Pancreas (tissue), 10 donors: ENCODE results near the gene STIP1. TPM values are rescaled to one million over a fixed set of nuclear protein-coding genes. Genes with fewer than 3 reads are reported as not detected.
A peak's percentile ranks its signal among the peaks of the same experiment; 100 is the strongest.

Experiments used
- ATAC-seq, 4 donors: fragments of 200-7000 bp; cut with Tn5 transposase; one replicate each; pipeline versions ENCODE4 v1.8.0 to v1.9.1; 2020; ENCODE audit warnings: mild to moderate bottlenecking in 4 of 4, moderate library complexity in 4 of 4
- DNase-seq, 6 donors: peaks; one replicate each; pipeline ENCODE4 v3.0.0-alpha.2; 2020
- FAIRE-seq: peaks from 2 replicates; lab custom pipeline; 2012; peaks lifted over from hg19 to GRCh38; lab: Jason Lieb, UNC
- H3K27ac ChIP-seq, 4 donors: fragments of 200-600 bp; sonication (generic); 1 replicate in 3 of 4; 2 replicates in 1 of 4; pipeline versions ENCODE4 v1.5.0 to v1.8.0; 2020
- H3K27me3 ChIP-seq, 4 donors: fragments of 200-600 bp; one replicate each; pipeline ENCODE4 v1.8.0; 2021
- H3K36me3 ChIP-seq, 3 donors: fragments of 200-600 bp; sonication (generic) in 1 of 3; one replicate each; pipeline versions ENCODE4 v1.5.0 to v1.8.0; 2020 to 2021
- H3K4me1 ChIP-seq, 3 donors: fragments of 200-600 bp; one replicate each; pipeline ENCODE4 v1.8.0; 2021
- H3K4me3 ChIP-seq, 4 donors: fragments of 200-600 bp; sonication (generic) in 2 of 4; one replicate each; pipeline versions ENCODE4 v1.5.0 to v1.8.0; 2020 to 2021
- H3K9me3 ChIP-seq, 4 donors: fragments of 200-600 bp; one replicate each; pipeline ENCODE4 v1.8.0; 2021
- CTCF ChIP-seq, 4 donors: fragments of 200-600 bp; sonication (generic) in 3 of 4; IDR thresholded peaks; one replicate each; pipeline versions ENCODE4 v1.5.0 to v1.8.0; 2021; ENCODE audit warnings: antibody characterized with exemption in 4 of 4
- WGBS, 2 donors: extraction: QIAGEN DNeasy Blood & Tissue Kit; methylation state at CpG; one replicate each; pipeline ENCODE4 v1.1.7; 2013; 5-methylcytosine and 5-hydroxymethylcytosine counted together
- intact Hi-C, 3 donors: fragments of 100-400 bp; cut with DNase I; formaldehyde crosslinking; loops; one replicate each; pipeline versions ENCODE4 v1.11.1 to v1.14.2; 2022
- polyA plus RNA-seq, 2 donors: library from polyadenylated mRNA; stranded (reverse); fragments of 200-250 nt; gene quantifications; one replicate each; pipeline ENCODE4 v1.2.3, GENCODE V29; 2013
- total RNA-seq, 6 donors: library from RNA; stranded (reverse); fragmentation: NEBNext Ultra II Directional in 4 of 6; extraction: Animal tissue kit (Norgen Biotek cat#: 25700) in 4 of 6; gene quantifications; one replicate each; pipeline versions ENCODE4 v1.2.1 to v1.2.4, GENCODE V29; 2021 to 2023
- donor health status: healthy with polysubstance abuse.
- donor health status: DM: no; HTN: no; CAD: no; lungs with moderate emphysema.
- donor health status: DM: no; HTN: no; CAD: no.
- donor health status: control.
- donor health status: control.
- donor health status: Bipolar disorder and iron deficiency.
- donor health status: DM: yes; HTN: yes; CAD: no.
- donor health status: DM: no; HTN: no; CAD: no.
- donor health status: DM: no; HTN: no; CAD: no.
- donor health status: DM: yes; HTN: yes; CAD: no.

Gene STIP1
- total and polyA plus RNA-seq, 8 donors: 23.7 to 73.0 (median 37.8) TPM

- no peak overlapping the region for H3K27ac ChIP-seq
- intact Hi-C loops: loop anchor here in 1 of 3 donors (10.0 kb wide), 1 partner anchor 315 kb away; no protein-coding TSS in a partner anchor
These were observed 45.9 kb upstream of the STIP1 start for GRCh38 chr11:64140082-64140481.

GRCh38 chr11:64141081-64141783 is 44.7 kb upstream of the STIP1 start:
- intact Hi-C loops: loop anchor here in 1 of 3 donors (10.0 kb wide), 1 partner anchor 316 kb away; no protein-coding TSS in a partner anchor

More at GRCh38 chr11:64140082-64140481, 45.9 kb upstream of the STIP1 start:
- Histone ChIP-seq H3K27me3 (no peaks in the 10 kb centered on the region), H3K9me3 (no peaks in the 10 kb centered on the region), H3K4me3 (no peak overlapping the region), H3K36me3 (no peaks in the 10 kb centered on the region), H3K4me1 (no peaks in the 10 kb centered on the region)
- no peak for TF ChIP-seq CTCF (IDR thresholded peaks at IDR 0.05)
- FAIRE-seq (no peak), DNase-seq (no peak), ATAC-seq (no peak)
- 91 to 92% methylated on average over 8 of the region's 8 CpGs for WGBS, 2 donors

GRCh38 chr11:64144587-64145472 is 41.1 kb upstream of the STIP1 start:
- no peak for TF ChIP-seq CTCF (IDR thresholded peaks at IDR 0.05)
- H3K36me3 ChIP-seq: no peaks in the 10 kb centered on the region
- 92% methylated on average over 39 to 41 of the region's 41 CpGs for WGBS, 2 donors
- no peak overlapping the region for H3K4me3 ChIP-seq
- DNase-seq (peak in 1 of 6 donors; percentile 63), FAIRE-seq (no peak), ATAC-seq (no peak)
- intact Hi-C loops: loop anchor here in 1 of 3 donors (10.0 kb wide), 1 partner anchor 320 kb away; no protein-coding TSS in a partner anchor
- no peak overlapping the region for H3K27ac ChIP-seq
- peaks cover 0 to 6% (median 5%) of the 10 kb centered on the region in 3 donors for H3K4me1 ChIP-seq
- no peaks in the 10 kb centered on the region for H3K9me3 ChIP-seq
- no peaks in the 10 kb centered on the region for H3K27me3 ChIP-seq

More at GRCh38 chr11:64141081-64141783, 44.7 kb upstream of the STIP1 start:
- peaks cover 0 to 5% (median 0%) of the 10 kb centered on the region in 3 donors for H3K4me1 ChIP-seq
- no peak for ATAC-seq
- H3K4me3 ChIP-seq: no peak overlapping the region
- no peaks in the 10 kb centered on the region for H3K36me3 ChIP-seq
- H3K27ac ChIP-seq: no peak overlapping the region
- H3K9me3 ChIP-seq: no peaks in the 10 kb centered on the region
- H3K27me3 ChIP-seq: no peaks in the 10 kb centered on the region
- WGBS, 2 donors: 72 to 81% methylated on average over 21 of the region's 21 CpGs
- TF ChIP-seq CTCF (IDR thresholded peaks at IDR 0.05): no peak
- DNase-seq: no peak
- FAIRE-seq: no peak

- peak; percentile 37 to 62 (median 46) for TF ChIP-seq CTCF (IDR thresholded peaks at IDR 0.05)
- FAIRE-seq (no peak), DNase-seq (peak; percentile 53 to 82 (median 62)), ATAC-seq (peak; percentile 33 to 71 (median 61))
- Histone ChIP-seq H3K27ac (no peak overlapping the region), H3K4me1 (peaks cover 13 to 17% (median 14%) of the 10 kb centered on the region in 3 donors), H3K27me3 (no peaks in the 10 kb centered on the region), H3K9me3 (no peaks in the 10 kb centered on the region), H3K36me3 (no peaks in the 10 kb centered on the region), H3K4me3 (no peak overlapping the region)
- intact Hi-C loops: loop anchor here in 1 of 3 donors (10.0 kb wide), 1 partner anchor 321 kb away; no protein-coding TSS in a partner anchor
- 67 to 70% methylated on average over 22 of the region's 22 CpGs for WGBS, 2 donors
These were observed 39.7 kb upstream of the STIP1 start for GRCh38 chr11:64146036-64146955.
